Skeletal muscle satellite cell (primary cell): ENCODE measurements around the gene MSMB.

Source experiments
- H3K27me3 ChIP-seq: 2 replicates; pipeline ENCODE4 v1.7.0; 2013; ENCODE audit warnings: low read length; ENCODE audit not compliant: control insufficient read depth, insufficient read depth
- H3K36me3 ChIP-seq: 2 replicates; pipeline ENCODE4 v1.7.0; 2013; ENCODE audit warnings: mild to moderate bottlenecking, control low read depth, low read length; ENCODE audit not compliant: insufficient read depth
- H3K4me1 ChIP-seq: 2 replicates; pipeline ENCODE4 v1.7.0; 2013; ENCODE audit warnings: low read length; ENCODE audit not compliant: control insufficient read depth, insufficient read depth
- H3K4me2 ChIP-seq: 2 replicates; pipeline ENCODE4 v1.7.0; 2013; ENCODE audit warnings: mild to moderate bottlenecking, low read length
- H3K4me3 ChIP-seq: 2 replicates; pipeline ENCODE4 v1.7.0; 2013; ENCODE audit warnings: low read length
- H3K9ac ChIP-seq: 2 replicates; pipeline ENCODE4 v1.7.0; 2013; ENCODE audit warnings: mild to moderate bottlenecking, low read depth, low read length, moderate library complexity
- H3K9me3 ChIP-seq: replicated peaks from 2 replicates; pipeline ENCODE4 v1.7.0; 2013; ENCODE audit warnings: mild to moderate bottlenecking, control low read depth, low read length

MSMB gene

GRCh38 chr10:46080886-46081285 is 34.8 kb upstream of the MSMB start:
- Histone ChIP-seq H3K9ac (no peak overlapping the region), H3K27me3 (peaks cover 4% of the 10 kb centered on the region), H3K4me1 (no peaks in the 10 kb centered on the region), H3K4me2 (no peak overlapping the region), H3K4me3 (no peak overlapping the region), H3K9me3 (no peaks in the 10 kb centered on the region), H3K36me3 (no peaks in the 10 kb centered on the region)

- H3K4me1 ChIP-seq = no peaks in the 10 kb centered on the region
Measured at GRCh38 chr10:46079831-46080585, 33.9 kb upstream of the MSMB start.

GRCh38 chr10:46077731-46078413 is 31.8 kb upstream of the MSMB start:
- H3K27me3 ChIP-seq = peaks cover 4% of the 10 kb centered on the region
- no peaks in the 10 kb centered on the region for H3K36me3 ChIP-seq
- H3K4me3 ChIP-seq = no peak overlapping the region
- no peak overlapping the region for H3K9ac ChIP-seq
- H3K4me2 ChIP-seq = no peak overlapping the region
- no peaks in the 10 kb centered on the region for H3K9me3 ChIP-seq
- no peaks in the 10 kb centered on the region for H3K4me1 ChIP-seq

More at GRCh38 chr10:46079831-46080585, 33.9 kb upstream of the MSMB start:
- Histone ChIP-seq H3K4me3 (no peak overlapping the region), H3K9ac (no peak overlapping the region), H3K9me3 (no peaks in the 10 kb centered on the region), H3K4me2 (no peak overlapping the region), H3K27me3 (peaks cover 4% of the 10 kb centered on the region), H3K36me3 (no peaks in the 10 kb centered on the region)

- Histone ChIP-seq H3K36me3 (no peaks in the 10 kb centered on the region), H3K4me1 (no peaks in the 10 kb centered on the region), H3K9me3 (no peaks in the 10 kb centered on the region), H3K27me3 (peaks cover 4% of the 10 kb centered on the region), H3K4me2 (no peak overlapping the region), H3K4me3 (no peak overlapping the region), H3K9ac (no peak overlapping the region)
Measured at GRCh38 chr10:46077141-46077554, 31.1 kb upstream of the MSMB start.

- no peak overlapping the region for H3K9ac ChIP-seq
- no peak overlapping the region for H3K4me2 ChIP-seq
- H3K27me3 ChIP-seq = peaks cover 4% of the 10 kb centered on the region
- H3K4me1 ChIP-seq = no peaks in the 10 kb centered on the region
- H3K4me3 ChIP-seq = no peak overlapping the region
- no peaks in the 10 kb centered on the region for H3K9me3 ChIP-seq
- H3K36me3 ChIP-seq = no peaks in the 10 kb centered on the region
Measured at GRCh38 chr10:46075869-46076268, 29.8 kb upstream of the MSMB start.

GRCh38 chr10:46074196-46074946 is 28.3 kb upstream of the MSMB start:
- H3K27me3 ChIP-seq = peaks cover 3% of the 10 kb centered on the region
- H3K4me1 ChIP-seq = no peaks in the 10 kb centered on the region
- no peak overlapping the region for H3K4me3 ChIP-seq
- H3K36me3 ChIP-seq = no peaks in the 10 kb centered on the region
- no peaks in the 10 kb centered on the region for H3K9me3 ChIP-seq
- no peak overlapping the region for H3K9ac ChIP-seq
- no peak overlapping the region for H3K4me2 ChIP-seq

GRCh38 chr10:46073564-46073963 is 27.5 kb upstream of the MSMB start:
- Histone ChIP-seq H3K27me3 (peaks cover 3% of the 10 kb centered on the region), H3K4me1 (no peaks in the 10 kb centered on the region), H3K9me3 (no peaks in the 10 kb centered on the region), H3K4me3 (no peak overlapping the region), H3K4me2 (no peak overlapping the region), H3K36me3 (no peaks in the 10 kb centered on the region), H3K9ac (no peak overlapping the region)

- Histone ChIP-seq H3K36me3 (no peaks in the 10 kb centered on the region), H3K4me3 (no peak overlapping the region), H3K27me3 (peaks cover 8% of the 10 kb centered on the region), H3K4me2 (no peak overlapping the region), H3K9ac (no peak overlapping the region), H3K4me1 (no peaks in the 10 kb centered on the region), H3K9me3 (no peaks in the 10 kb centered on the region)
Measured at GRCh38 chr10:46070749-46071148, 24.7 kb upstream of the MSMB start.

GRCh38 chr10:46069771-46070463 is 23.8 kb upstream of the MSMB start:
- Histone ChIP-seq H3K9me3 (no peaks in the 10 kb centered on the region), H3K27me3 (peaks cover 8% of the 10 kb centered on the region), H3K4me3 (no peak overlapping the region), H3K4me2 (no peak overlapping the region), H3K4me1 (no peaks in the 10 kb centered on the region), H3K36me3 (no peaks in the 10 kb centered on the region), H3K9ac (no peak overlapping the region)

GRCh38 chr10:46068905-46069304 is 22.8 kb upstream of the MSMB start:
- Histone ChIP-seq H3K36me3 (no peaks in the 10 kb centered on the region), H3K9ac (no peak overlapping the region), H3K4me3 (no peak overlapping the region), H3K27me3 (peaks cover 8% of the 10 kb centered on the region), H3K9me3 (no peaks in the 10 kb centered on the region), H3K4me2 (no peak overlapping the region), H3K4me1 (no peaks in the 10 kb centered on the region)

- Histone ChIP-seq H3K27me3 (peaks cover 8% of the 10 kb centered on the region), H3K9me3 (no peaks in the 10 kb centered on the region), H3K4me3 (no peak overlapping the region), H3K4me1 (no peaks in the 10 kb centered on the region), H3K9ac (no peak overlapping the region), H3K4me2 (no peak overlapping the region), H3K36me3 (no peaks in the 10 kb centered on the region)
Measured at GRCh38 chr10:46068117-46068516, 22.0 kb upstream of the MSMB start.
